HepG2 (cell line): ENCODE results near the gene KIF6. TPM values are rescaled to one million over a fixed set of nuclear protein-coding genes. Genes with fewer than 3 reads are reported as not detected.

ENCODE experiments used
- ATAC-seq: fragments of 200-7000 bp; cut with Tn5 transposase; 3 replicates; pipeline ENCODE4 v1.9.1; 2020; ENCODE audit warnings: mild to moderate bottlenecking, moderate library complexity
- BruUV-seq: library from RNA; stranded (reverse); fragments of 400-500 nt; replicated peaks from 2 replicates; lab custom pipeline; 2021; lab: Mats Ljungman, UMichigan
- CTCF ChIA-PET: fragments of 300-600 bp; formaldehyde crosslinking; extraction: SDS; loops from one replicate; lab custom pipeline; 2021; ENCODE audit warnings: low total read pairs, inconsistent platforms, low intra/inter-chr PET ratio; lab: Yijun Ruan, JAX
- POLR2A ChIA-PET: fragments of 350-600 bp; sonication (Branson Sonifier 250); formaldehyde crosslinking; loops from one replicate; lab custom pipeline; 2020; ENCODE audit warnings: antibody characterized with exemption, inconsistent platforms; lab: Yijun Ruan, JAX
- DNase-seq: peaks from one replicate; pipeline ENCODE4 v3.0.0-alpha.2; 2015; ENCODE audit warnings: low spot score
- FAIRE-seq: peaks from 3 replicates; lab custom pipeline; 2011; peaks lifted over from hg19 to GRCh38; lab: Jason Lieb, UNC
- H2AFZ ChIP-seq: one replicate; pipeline ENCODE4 v1.6.1; 2011; ENCODE audit warnings: low read length, inconsistent platforms
- H3K27ac ChIP-seq: fragments of 300-600 bp; 3 replicates; pipeline ENCODE4 v1.8.0; 2011; ENCODE audit warnings: mixed run types, mild to moderate bottlenecking, mixed read lengths, low read length, inconsistent platforms; ENCODE audit not compliant: insufficient read depth; ENCODE audit errors: extremely low read length
- H3K27me3 ChIP-seq, 2 experiments: fragments of 200-600 bp in 1 of 2; 2 replicates in 1 of 2; 3 replicates in 1 of 2; pipeline versions ENCODE4 v1.6.0 to v1.8.0; 2011; ENCODE audit warnings: low read length in 2 of 2, mild to moderate bottlenecking in 2 of 2, moderate library complexity in 2 of 2, inconsistent platforms in 1 of 2; ENCODE audit not compliant: insufficient read depth in 2 of 2, control insufficient read depth in 1 of 2
- H3K36me3 ChIP-seq, 2 experiments: fragments of 200-600 bp in 1 of 2; replicated peaks in 1 of 2; 2 replicates in 1 of 2; 3 replicates in 1 of 2; pipeline versions ENCODE4 v1.5.1 to v1.8.0; 2011; ENCODE audit warnings: low read length in 2 of 2, inconsistent platforms in 1 of 2; ENCODE audit not compliant: insufficient read depth in 2 of 2, control insufficient read depth in 1 of 2
- H3K4me1 ChIP-seq: 2 replicates; pipeline ENCODE4 v1.5.1; 2012; ENCODE audit warnings: low read length, inconsistent platforms; ENCODE audit not compliant: insufficient read depth
- H3K4me2 ChIP-seq: 2 replicates; pipeline ENCODE4 v1.6.0; 2011; ENCODE audit warnings: low read depth, low read length, inconsistent platforms
- H3K4me3 ChIP-seq, 3 experiments: fragments of 200-600 bp in 1 of 3; sonication (generic), shearing (Covaris generic) in 1 of 3; replicated peaks in 1 of 3; 2 replicates each; pipeline ENCODE4 v1.5.1; 2011 to 2016; ENCODE audit warnings: low read length in 3 of 3, inconsistent platforms in 2 of 3, low read depth in 2 of 3, mild to moderate bottlenecking in 2 of 3, control low read depth in 1 of 3, mixed read lengths in 1 of 3; ENCODE audit not compliant: insufficient read depth in 1 of 3
- H3K79me2 ChIP-seq: one replicate; pipeline ENCODE4 v1.6.1; 2011; ENCODE audit warnings: low read length, inconsistent platforms; ENCODE audit not compliant: insufficient read depth
- H3K9ac ChIP-seq: 2 replicates; pipeline ENCODE4 v1.6.0; 2011; ENCODE audit warnings: mild to moderate bottlenecking, low read depth, low read length, inconsistent platforms; ENCODE audit not compliant: insufficient read depth
- H3K9me3 ChIP-seq: 2 replicates; pipeline ENCODE4 v1.5.1; 2012; ENCODE audit warnings: mild to moderate bottlenecking, low read length
- H4K20me1 ChIP-seq: 2 replicates; pipeline ENCODE4 v1.6.0; 2011; ENCODE audit warnings: inconsistent platforms, mild to moderate bottlenecking, low read length, moderate library complexity; ENCODE audit not compliant: insufficient read depth
- ARNT ChIP-seq: fragments of 450-650 bp; IDR thresholded peaks from 2 replicates; pipeline ENCODE4 v1.6.1; 2017
- ATF1 ChIP-seq: IDR thresholded peaks from 2 replicates; pipeline ENCODE4 v1.6.1; 2016; ENCODE audit warnings: mild to moderate bottlenecking, control low read depth
- HMG20B ChIP-seq: conservative IDR thresholded peaks from 2 replicates; pipeline ENCODE4 v1.6.1; 2016; ENCODE audit warnings: missing genetic modification reagents, missing compliant biosample characterization
- MATR3 ChIP-seq: sonication (generic); formaldehyde crosslinking; IDR thresholded peaks from 2 replicates; pipeline ENCODE4 v1.4.0; 2020; ENCODE audit warnings: missing genetic modification reagents
- MED8 ChIP-seq: sonication (generic); formaldehyde crosslinking; IDR thresholded peaks from 2 replicates; pipeline ENCODE4 v1.8.1; 2023; ENCODE audit warnings: mild to moderate bottlenecking, missing genetic modification reagents; ENCODE audit not compliant: insufficient replicate concordance
- MTA3 ChIP-seq: sonication (generic); formaldehyde crosslinking; IDR thresholded peaks from 2 replicates; pipeline ENCODE4 v1.4.0; 2020; ENCODE audit warnings: missing genetic modification reagents
- NFE2L2 ChIP-seq: fragments of 150-350 bp; IDR thresholded peaks from 2 replicates; pipeline ENCODE4 v1.6.1; 2014; ENCODE audit warnings: low read length
- NKX3-1 ChIP-seq: sonication (generic); formaldehyde crosslinking; IDR thresholded peaks from 2 replicates; pipeline ENCODE4 v1.5.0; 2020; ENCODE audit warnings: missing genetic modification reagents
- PITX1 ChIP-seq: sonication (generic); formaldehyde crosslinking; IDR thresholded peaks from 2 replicates; pipeline ENCODE4 v1.5.1; 2020; ENCODE audit warnings: mild to moderate bottlenecking, missing genetic modification reagents
- TFAP4 ChIP-seq: sonication (generic); IDR thresholded peaks from 2 replicates; pipeline ENCODE4 v1.6.1; 2016; ENCODE audit warnings: low read depth, borderline replicate concordance
- U2AF1 ChIP-seq: fragments of 200-400 bp; formaldehyde crosslinking; optimal IDR thresholded peaks from 2 replicates; pipeline ENCODE3; 2017; ENCODE audit warnings: mild to moderate bottlenecking, low read depth, low read length
- ZNF138 ChIP-seq: sonication (generic); formaldehyde crosslinking; IDR thresholded peaks from 2 replicates; pipeline ENCODE4 v1.5.0; 2020; ENCODE audit warnings: mild to moderate bottlenecking, low read depth, missing genetic modification reagents
- ZNF367 ChIP-seq: sonication (generic); formaldehyde crosslinking; IDR thresholded peaks from 2 replicates; pipeline ENCODE4 v1.4.0; 2020; ENCODE audit warnings: missing genetic modification reagents, borderline replicate concordance
- ZNF589 ChIP-seq: sonication (generic); formaldehyde crosslinking; conservative IDR thresholded peaks from 2 replicates; pipeline ENCODE4 v1.8.0; 2022; ENCODE audit warnings: mild to moderate bottlenecking, moderate library complexity, missing genetic modification reagents
- ZSCAN29 ChIP-seq: sonication (generic); formaldehyde crosslinking; conservative IDR thresholded peaks from 2 replicates; pipeline ENCODE4 v1.4.0; 2020; ENCODE audit warnings: mild to moderate bottlenecking, missing genetic modification reagents
- WGBS: methylation state at CpG from one replicate; pipeline ENCODE4 v1.1.6; 2017; ENCODE audit warnings: low lambda C conversion rate; 5-methylcytosine and 5-hydroxymethylcytosine counted together
- in situ Hi-C: cut with HindIII; loops from 2 replicates; pipeline ENCODE4 v1.10.0; 2017; ENCODE audit warnings: low pct_unique_long_range_greater_than_20kb; ENCODE audit not compliant: extremely low pct_ligation_motif_present
- intact Hi-C: fragments of 100-400 bp; cut with micrococcal nuclease; formaldehyde crosslinking; loops from one replicate; pipeline ENCODE4 v1.10.0; 2022; ENCODE audit not compliant: unreplicated experiment
- polyA plus RNA-seq, 8 experiments: library from polyadenylated mRNA; depleted of rRNA in 3 of 8; stranded (reverse) in 7 of 8; unstranded in 1 of 8; fragments of >200 nt; fragmentation: Illumina TruSeq in 4 of 8; extraction: Trizol in 4 of 8; gene quantifications; 2 replicates each; pipeline versions ENCODE4 v1.2.1 to v1.2.3, GENCODE V29; 2011 to 2016; ENCODE audit warnings: low read depth in 4 of 8, missing spikeins in 1 of 8, mixed read lengths in 1 of 8; ENCODE audit not compliant: insufficient read depth in 1 of 8
- total RNA-seq, 5 experiments: library from RNA; depleted of rRNA; stranded (reverse); fragments of >200 nt; fragmentation: Illumina TruSeq; extraction: Trizol; gene quantifications; 2 replicates each; pipeline ENCODE4 v1.2.3, GENCODE V29; 2016; ENCODE audit warnings: low read depth in 1 of 5

The KIF6 gene
- total and polyA plus RNA-seq, 2 of the 13 experiments (the other 11 are each of a cell fraction or from before 2014, with no cell fraction given): 0.04 to 0.27 TPM

- no peak for FAIRE-seq
- no peak for DNase-seq
- no TSS peak for BruUV-seq
- no peak overlapping the region for H3K4me3 ChIP-seq
- in situ Hi-C loops: no loop called here
- no peak overlapping the region for H3K27ac ChIP-seq
- TF ChIP-seq MED8 (CRISPR knock-in tag) (no peak), TFAP4 (no peak), ARNT (no peak), NKX3-1 (no peak), ZNF138 (no peak), ATF1 (CRISPR knock-in tag) (no peak), U2AF1 (no peak), HMG20B (CRISPR knock-in tag) (no peak), MATR3 (CRISPR knock-in tag) (no peak), NFE2L2 (no peak), PITX1 (CRISPR knock-in tag) (no peak), MTA3 (CRISPR knock-in tag) (no peak), ZSCAN29 (no peak), ZNF367 (no peak), ZNF589 (no peak)
- no peaks in the 10 kb centered on the region; the same call in 1 of the 2 replicates for H3K9me3 ChIP-seq
- no peaks in the 10 kb centered on the region for H4K20me1 ChIP-seq
- 0% methylated on average over 1 of the region's 1 CpG for WGBS
- no peaks in the 10 kb centered on the region for H3K27me3 ChIP-seq
- POLR2A ChIA-PET: no interaction called here
- H3K4me1 ChIP-seq: no peaks in the 10 kb centered on the region
- ATAC-seq: no peak
- H3K9ac ChIP-seq: no peak overlapping the region
- H3K79me2 ChIP-seq: no peaks in the 10 kb centered on the region
- CTCF ChIA-PET: no interaction called here
- intact Hi-C loops: no loop called here
- no peak overlapping the region for H2AFZ ChIP-seq
- no peaks in the 10 kb centered on the region for H3K36me3 ChIP-seq
- no peak overlapping the region for H3K4me2 ChIP-seq
Observed at GRCh38 chr6:39404312-39404711, 320.9 kb downstream of the KIF6 start.
